ENCODE data around the gene OTP. TPM values are rescaled to one million over a fixed set of nuclear protein-coding genes. Genes with fewer than 3 reads are reported as not detected.

Gene OTP
- total and polyA plus RNA-seq, 10 of the 15 experiments (the other 5 are each of a cell fraction or from before 2014, with no cell fraction given): 0.31 to 8.8 (median 2.4) TPM

DNA sequence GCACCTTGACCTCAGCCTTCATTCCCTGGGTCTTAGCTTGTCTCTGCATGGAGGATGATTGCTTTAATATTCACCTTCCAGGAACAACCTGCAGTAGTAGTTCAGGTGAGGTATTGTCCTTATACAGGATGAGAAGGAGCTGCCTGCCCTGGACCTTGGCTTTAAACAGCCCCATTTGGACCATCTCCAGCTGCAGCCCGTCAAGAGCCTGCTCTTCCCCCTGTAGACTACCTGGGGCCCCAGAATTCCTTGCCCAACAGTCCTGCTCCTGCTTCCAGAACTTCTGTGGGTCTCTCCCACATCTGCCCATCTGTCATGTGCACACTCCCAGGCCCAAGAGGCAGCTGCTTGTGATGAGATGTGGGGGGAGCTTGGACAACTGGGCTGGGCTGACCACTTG lies 12.2 kb upstream of the OTP start:
- Histone ChIP-seq H3K27ac (ENCODE audit: control insufficient read depth, insufficient read depth) (no peak overlapping the region), H3K4me3 (no peak overlapping the region), H3K79me2 (ENCODE audit: control insufficient read depth, insufficient read depth, low read length) (no peaks in the 10 kb centered on the region), H3K36me3 (ENCODE audit: control insufficient read depth in 2 of 2, insufficient read depth in 2 of 2, low read length in 1 of 2) (no peaks in the 10 kb centered on the region), H4K20me1 (ENCODE audit: control insufficient read depth, insufficient read depth) (no peaks in the 10 kb centered on the region), H3K4me1 (ENCODE audit: control insufficient read depth, insufficient read depth, low read length) (no peaks in the 10 kb centered on the region), H3K9ac (ENCODE audit: control insufficient read depth, insufficient read depth, low read length) (no peak overlapping the region), H2AFZ (ENCODE audit: control insufficient read depth, low read depth, low read length) (no peak overlapping the region), H3K27me3 (replicated peaks in 1 of 2; ENCODE audit: control insufficient read depth in 2 of 2, insufficient read depth in 2 of 2, low read length in 1 of 2) (peaks cover 0 to 2% of the 10 kb centered on the region in 2 experiments; a peak in 2 of 4 replicates), H3K9me3 (replicated peaks; ENCODE audit: control insufficient read depth, insufficient read depth, low read length) (no peaks in the 10 kb centered on the region), H3K4me2 (ENCODE audit: control insufficient read depth, insufficient read depth) (no peak overlapping the region)
- RAD21 ChIA-PET (ENCODE audit: unreplicated experiment): interaction anchor here (0.6 to 1.8 kb wide), 3 partner anchors 10 to 90 kb away, joined by 3 to 5 read pairs (median 5); no protein-coding TSS in a partner anchor
- SMC1A ChIA-PET (ENCODE audit: uncharacterized antibody, unreplicated experiment): interaction anchor here (0.8 to 1.6 kb wide), 3 partner anchors 12 to 124 kb away, joined by 3 to 6 read pairs (median 3); partner anchors contain the start of gene OTP
- TF ChIP-seq, protein P1, sequence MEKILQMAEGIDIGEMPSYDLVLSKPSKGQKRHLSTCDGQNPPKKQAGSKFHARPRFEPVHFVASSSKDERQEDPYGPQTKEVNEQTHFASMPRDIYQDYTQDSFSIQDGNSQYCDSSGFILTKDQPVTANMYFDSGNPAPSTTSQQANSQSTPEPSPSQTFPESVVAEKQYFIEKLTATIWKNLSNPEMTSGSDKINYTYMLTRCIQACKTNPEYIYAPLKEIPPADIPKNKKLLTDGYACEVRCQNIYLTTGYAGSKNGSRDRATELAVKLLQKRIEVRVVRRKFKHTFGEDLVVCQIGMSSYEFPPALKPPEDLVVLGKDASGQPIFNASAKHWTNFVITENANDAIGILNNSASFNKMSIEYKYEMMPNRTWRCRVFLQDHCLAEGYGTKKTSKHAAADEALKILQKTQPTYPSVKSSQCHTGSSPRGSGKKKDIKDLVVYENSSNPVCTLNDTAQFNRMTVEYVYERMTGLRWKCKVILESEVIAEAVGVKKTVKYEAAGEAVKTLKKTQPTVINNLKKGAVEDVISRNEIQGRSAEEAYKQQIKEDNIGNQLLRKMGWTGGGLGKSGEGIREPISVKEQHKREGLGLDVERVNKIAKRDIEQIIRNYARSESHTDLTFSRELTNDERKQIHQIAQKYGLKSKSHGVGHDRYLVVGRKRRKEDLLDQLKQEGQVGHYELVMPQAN (conservative IDR thresholded peaks at IDR 0.05): no peak
- in situ Hi-C loops (cut with MboI): no loop called here
- 0% methylated on average over 1 of the region's 1 CpG for WGBS (ENCODE audit: insufficient coverage, insufficient replicate concordance, low lambda C conversion rate, missing lambda C conversion rate)
- POLR2A ChIA-PET: interaction anchor here (1.5 kb wide), 1 partner anchor 11 kb away, joined by 4 read pairs; no protein-coding TSS in a partner anchor
- FAIRE-seq (no peak), ATAC-seq (no peak), DNase-seq (ENCODE audit: low read depth, low spot score) (no peak)
- no TSS peak for BruUV-seq (replicated peaks)
- CTCF ChIA-PET: interaction anchor here (1.2 to 1.6 kb wide), 2 partner anchors 12 to 90 kb away, joined by 4 to 6 read pairs; no protein-coding TSS in a partner anchor
- intact Hi-C loops (cut with micrococcal nuclease; ENCODE audit: unreplicated experiment): no loop called here

DNA sequence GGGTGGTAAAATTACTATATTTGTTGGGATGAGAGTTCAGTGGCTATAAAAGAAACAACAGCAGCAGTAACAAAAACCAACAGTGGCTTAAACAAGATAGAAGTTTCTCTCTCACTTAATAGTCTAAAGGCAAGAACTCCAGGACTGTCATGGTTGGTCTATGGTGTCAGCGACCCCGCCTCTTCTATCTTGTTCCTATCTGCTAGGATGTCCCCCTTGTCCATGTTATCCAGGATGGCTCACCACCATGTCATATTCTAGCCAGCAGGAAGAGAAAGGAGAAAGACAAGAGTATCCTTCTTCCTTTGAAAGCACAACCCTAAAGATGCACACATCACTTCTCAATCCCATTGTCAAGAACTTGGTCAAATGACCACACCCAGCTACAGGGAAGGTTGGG lies 11.3 kb upstream of the OTP start:
- Histone ChIP-seq H3K79me2 (ENCODE audit: control insufficient read depth, insufficient read depth, low read length) (no peaks in the 10 kb centered on the region), H3K9ac (ENCODE audit: control insufficient read depth, insufficient read depth, low read length) (no peak overlapping the region), H3K27ac (ENCODE audit: control insufficient read depth, insufficient read depth) (no peak overlapping the region), H2AFZ (ENCODE audit: control insufficient read depth, low read depth, low read length) (no peak overlapping the region), H3K4me1 (ENCODE audit: control insufficient read depth, insufficient read depth, low read length) (no peaks in the 10 kb centered on the region), H3K4me3 (no peak overlapping the region), H3K4me2 (ENCODE audit: control insufficient read depth, insufficient read depth) (no peak overlapping the region), H4K20me1 (ENCODE audit: control insufficient read depth, insufficient read depth) (no peaks in the 10 kb centered on the region), H3K9me3 (replicated peaks; ENCODE audit: control insufficient read depth, insufficient read depth, low read length) (no peaks in the 10 kb centered on the region), H3K36me3 (ENCODE audit: control insufficient read depth in 2 of 2, insufficient read depth in 2 of 2, low read length in 1 of 2) (no peaks in the 10 kb centered on the region), H3K27me3 (replicated peaks in 1 of 2; ENCODE audit: control insufficient read depth in 2 of 2, insufficient read depth in 2 of 2, low read length in 1 of 2) (peaks cover 0 to 2% of the 10 kb centered on the region in 2 experiments; a peak in 3 of 4 replicates)
- POLR2A ChIA-PET: interaction anchor here (1.5 kb wide), 1 partner anchor 11 kb away, joined by 4 read pairs; no protein-coding TSS in a partner anchor
- in situ Hi-C loops (cut with MboI): no loop called here
- CTCF ChIA-PET: interaction anchor here (1.6 kb wide), 1 partner anchor 13 kb away, joined by 6 read pairs; no protein-coding TSS in a partner anchor
- 13% methylated on average over 2 of the region's 2 CpGs for WGBS (ENCODE audit: insufficient coverage, insufficient replicate concordance, low lambda C conversion rate, missing lambda C conversion rate)
- SMC1A ChIA-PET (ENCODE audit: uncharacterized antibody, unreplicated experiment): interaction anchor here (0.8 kb wide), 1 partner anchor 125 kb away, joined by 3 read pairs; no protein-coding TSS in a partner anchor
- intact Hi-C loops (cut with micrococcal nuclease; ENCODE audit: unreplicated experiment): loop anchor here (5.0 to 10.0 kb wide), 2 partner anchors 325 to 358 kb away; no protein-coding TSS in a partner anchor
- no peak for ATAC-seq
- no TSS peak for BruUV-seq (replicated peaks)
- RAD21 ChIA-PET (ENCODE audit: unreplicated experiment): interaction anchor here (1.2 to 1.8 kb wide), 2 partner anchors 11 to 18 kb away, joined by 4 to 5 read pairs; no protein-coding TSS in a partner anchor
- no peak for FAIRE-seq
- no peak for DNase-seq (ENCODE audit: low read depth, low spot score)
- TF ChIP-seq, protein P2, sequence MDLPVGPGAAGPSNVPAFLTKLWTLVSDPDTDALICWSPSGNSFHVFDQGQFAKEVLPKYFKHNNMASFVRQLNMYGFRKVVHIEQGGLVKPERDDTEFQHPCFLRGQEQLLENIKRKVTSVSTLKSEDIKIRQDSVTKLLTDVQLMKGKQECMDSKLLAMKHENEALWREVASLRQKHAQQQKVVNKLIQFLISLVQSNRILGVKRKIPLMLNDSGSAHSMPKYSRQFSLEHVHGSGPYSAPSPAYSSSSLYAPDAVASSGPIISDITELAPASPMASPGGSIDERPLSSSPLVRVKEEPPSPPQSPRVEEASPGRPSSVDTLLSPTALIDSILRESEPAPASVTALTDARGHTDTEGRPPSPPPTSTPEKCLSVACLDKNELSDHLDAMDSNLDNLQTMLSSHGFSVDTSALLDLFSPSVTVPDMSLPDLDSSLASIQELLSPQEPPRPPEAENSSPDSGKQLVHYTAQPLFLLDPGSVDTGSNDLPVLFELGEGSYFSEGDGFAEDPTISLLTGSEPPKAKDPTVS (IDR thresholded peaks at IDR 0.05; ENCODE audit: low read depth, low read length): no peak
- TF ChIP-seq MTA2 (IDR thresholded peaks at IDR 0.05; ENCODE audit: low read depth): no peak
- no peak for TF ChIP-seq MEF2A (IDR thresholded peaks at IDR 0.05; ENCODE audit: insufficient read depth, low read depth, low read length)
- no peak for TF ChIP-seq TARDBP (IDR thresholded peaks at IDR 0.05; ENCODE audit: borderline replicate concordance)
- TF ChIP-seq NRF1 (conservative IDR thresholded peaks at IDR 0.05; ENCODE audit: low read depth, low read length): no peak
- no peak for TF ChIP-seq ASH2L (IDR thresholded peaks at IDR 0.05; ENCODE audit: borderline replicate concordance, low read depth)
- no peak for TF ChIP-seq ZNF274 (IDR thresholded peaks at IDR 0.05; ENCODE audit: insufficient read depth, insufficient read length)
- no peak for TF ChIP-seq BMI1 (IDR thresholded peaks at IDR 0.05; ENCODE audit: borderline replicate concordance)
- TF ChIP-seq KDM1A (IDR thresholded peaks at IDR 0.05; ENCODE audit: borderline replicate concordance): no peak
